ENCODE results near the gene CA10. TPM values are rescaled to one million over a fixed set of nuclear protein-coding genes. Genes with fewer than 3 reads are reported as not detected.

The CA10 gene
- total and polyA plus RNA-seq, 2 experiments from 2014 or later = 0.33 TPM; not detected in 1

GRCh38 chr17:51585514-51586104, 572.9 kb downstream of the CA10 start:
- no peaks in the 10 kb centered on the region for H4K20me1 ChIP-seq (ENCODE audit: insufficient read depth, poor library complexity, severe bottlenecking)
- H3K4me1 ChIP-seq (ENCODE audit: insufficient read depth) = no peaks in the 10 kb centered on the region
- no peak overlapping the region for H3K4me3 ChIP-seq
- no peaks in the 10 kb centered on the region for H3K36me3 ChIP-seq (replicated peaks; ENCODE audit: insufficient read depth, low read depth)
- H3K9me3 ChIP-seq (ENCODE audit: low read depth) = no peaks in the 10 kb centered on the region
- H3K27me3 ChIP-seq = no peaks in the 10 kb centered on the region
- H2AFZ ChIP-seq = no peak overlapping the region
- 38% methylated on average over 4 of the region's 4 CpGs for WGBS (ENCODE audit: low lambda C conversion rate, missing lambda C conversion rate)
- no peak overlapping the region for H3K27ac ChIP-seq
- no peaks in the 10 kb centered on the region for H3K79me2 ChIP-seq
- H3K4me2 ChIP-seq = no peak overlapping the region
- H3K9me2 ChIP-seq (replicated peaks; ENCODE audit: insufficient read depth) = no peaks in the 10 kb centered on the region
- TF ChIP-seq, protein P1, sequence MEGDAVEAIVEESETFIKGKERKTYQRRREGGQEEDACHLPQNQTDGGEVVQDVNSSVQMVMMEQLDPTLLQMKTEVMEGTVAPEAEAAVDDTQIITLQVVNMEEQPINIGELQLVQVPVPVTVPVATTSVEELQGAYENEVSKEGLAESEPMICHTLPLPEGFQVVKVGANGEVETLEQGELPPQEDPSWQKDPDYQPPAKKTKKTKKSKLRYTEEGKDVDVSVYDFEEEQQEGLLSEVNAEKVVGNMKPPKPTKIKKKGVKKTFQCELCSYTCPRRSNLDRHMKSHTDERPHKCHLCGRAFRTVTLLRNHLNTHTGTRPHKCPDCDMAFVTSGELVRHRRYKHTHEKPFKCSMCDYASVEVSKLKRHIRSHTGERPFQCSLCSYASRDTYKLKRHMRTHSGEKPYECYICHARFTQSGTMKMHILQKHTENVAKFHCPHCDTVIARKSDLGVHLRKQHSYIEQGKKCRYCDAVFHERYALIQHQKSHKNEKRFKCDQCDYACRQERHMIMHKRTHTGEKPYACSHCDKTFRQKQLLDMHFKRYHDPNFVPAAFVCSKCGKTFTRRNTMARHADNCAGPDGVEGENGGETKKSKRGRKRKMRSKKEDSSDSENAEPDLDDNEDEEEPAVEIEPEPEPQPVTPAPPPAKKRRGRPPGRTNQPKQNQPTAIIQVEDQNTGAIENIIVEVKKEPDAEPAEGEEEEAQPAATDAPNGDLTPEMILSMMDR (IDR thresholded peaks at IDR 0.05; ENCODE audit: poor library complexity) = peak; percentile 40
- TF ChIP-seq EZH2 (IDR thresholded peaks at IDR 0.05; ENCODE audit: borderline replicate concordance) (no peak), EZH2phosphoT487 (IDR thresholded peaks at IDR 0.05; ENCODE audit: low read depth, severe bottlenecking, unreplicated experiment) (no peak)
- DNase-seq (ENCODE audit: low spot score) = peak; percentile 41

GRCh38 chr17:51580869-51581268, 577.6 kb downstream of the CA10 start:
- DNase-seq (ENCODE audit: low spot score) = no peak
- Histone ChIP-seq H3K27me3 (no peaks in the 10 kb centered on the region), H3K9me2 (replicated peaks; ENCODE audit: insufficient read depth) (no peaks in the 10 kb centered on the region), H3K4me3 (no peak overlapping the region), H3K27ac (no peak overlapping the region), H3K36me3 (replicated peaks; ENCODE audit: insufficient read depth, low read depth) (no peaks in the 10 kb centered on the region), H3K9me3 (ENCODE audit: low read depth) (no peaks in the 10 kb centered on the region), H3K79me2 (no peaks in the 10 kb centered on the region), H3K4me2 (no peak overlapping the region), H3K4me1 (ENCODE audit: insufficient read depth) (no peaks in the 10 kb centered on the region), H2AFZ (no peak overlapping the region), H4K20me1 (ENCODE audit: insufficient read depth, poor library complexity, severe bottlenecking) (no peaks in the 10 kb centered on the region)
- TF ChIP-seq, protein P1 (IDR thresholded peaks at IDR 0.05; ENCODE audit: poor library complexity) = no peak
- no peak for TF ChIP-seq EZH2phosphoT487 (IDR thresholded peaks at IDR 0.05; ENCODE audit: low read depth, severe bottlenecking, unreplicated experiment)
- TF ChIP-seq EZH2 (IDR thresholded peaks at IDR 0.05; ENCODE audit: borderline replicate concordance) = no peak
- WGBS (ENCODE audit: low lambda C conversion rate, missing lambda C conversion rate) = 100% methylated on average over 3 of the region's 3 CpGs
